ENCODE results near the gene QSOX2.

QSOX2 gene

GRCh38 chr9:136201609-136202453, 43.8 kb downstream of the QSOX2 start:
- DNase-seq: no peak

GRCh38 chr9:136201174-136201573, 44.4 kb downstream of the QSOX2 start:
- DNase-seq: no peak

GRCh38 chr9:136200424-136200823, 45.2 kb downstream of the QSOX2 start:
- no peak for DNase-seq

GRCh38 chr9:136199391-136200288, 46.0 kb downstream of the QSOX2 start:
- DNase-seq: no peak

- no peak for DNase-seq
Observed at GRCh38 chr9:136198605-136199083, 47.0 kb downstream of the QSOX2 start.

- DNase-seq: no peak
Observed at GRCh38 chr9:136197930-136198604, 47.5 kb downstream of the QSOX2 start.

GRCh38 chr9:136197084-136197875, 48.3 kb downstream of the QSOX2 start:
- DNase-seq: no peak

GRCh38 chr9:136196404-136197083, 49.1 kb downstream of the QSOX2 start:
- DNase-seq: no peak

- no peak for DNase-seq
Observed at GRCh38 chr9:136194540-136194939, 51.1 kb downstream of the QSOX2 start.

GRCh38 chr9:136193891-136194279, 51.7 kb downstream of the QSOX2 start:
- no peak for DNase-seq

- DNase-seq: no peak
Observed at GRCh38 chr9:136193127-136193890, 52.3 kb downstream of the QSOX2 start.

- no peak for DNase-seq
Observed at GRCh38 chr9:136192289-136193126, 53.1 kb downstream of the QSOX2 start.

GRCh38 chr9:136191960-136192286, 53.7 kb downstream of the QSOX2 start:
- DNase-seq: no peak

GRCh38 chr9:136191099-136191959, 54.3 kb downstream of the QSOX2 start:
- DNase-seq: no peak

GRCh38 chr9:136190656-136191055, 55.0 kb downstream of the QSOX2 start:
- no peak for DNase-seq

GRCh38 chr9:136190237-136190601, 55.4 kb downstream of the QSOX2 start:
- no peak for DNase-seq

GRCh38 chr9:136189394-136190236, 56.0 kb downstream of the QSOX2 start:
- DNase-seq: no peak
